ENCODE results near the gene GPRIN1.

GPRIN1 gene

GRCh38 chr5:176653401-176654385, 43.7 kb upstream of the GPRIN1 start:
- no peak overlapping the region for H3K4me2 ChIP-seq (ENCODE audit: low read depth, low read length, poor library complexity, severe bottlenecking)
- H3K27me3 ChIP-seq (ENCODE audit: low read length), result no peaks in the 10 kb centered on the region
- H3K27ac ChIP-seq (ENCODE audit: low read depth, low read length), result no peak overlapping the region
- H3K79me2 ChIP-seq (ENCODE audit: insufficient read depth, low read length), result no peaks in the 10 kb centered on the region
- H3K36me3 ChIP-seq (ENCODE audit: low read length), result no peaks in the 10 kb centered on the region
- no peak overlapping the region for H3K4me3 ChIP-seq (ENCODE audit: insufficient read depth, low read length, poor library complexity, severe bottlenecking)
- H3K9me3 ChIP-seq (ENCODE audit: insufficient read depth, low read length), result no peaks in the 10 kb centered on the region
- TF ChIP-seq CTCF (IDR thresholded peaks at IDR 0.05; ENCODE audit: insufficient read depth, low read length, poor library complexity, severe bottlenecking), result no peak
- TF ChIP-seq EZH2phosphoT487 (conservative IDR thresholded peaks at IDR 0.05; ENCODE audit: low read length), result no peak
- no peaks in the 10 kb centered on the region for H4K20me1 ChIP-seq (ENCODE audit: low read depth, low read length)
- H3K9me2 ChIP-seq (replicated peaks; ENCODE audit: insufficient read depth, low read length), result no peaks in the 10 kb centered on the region
- H3F3A ChIP-seq (ENCODE audit: insufficient read depth), result 0 out of 2 replicates have a peak, but pooled peaks cover 3% of the 10 kb centered on the region
- no peak overlapping the region for H2AFZ ChIP-seq (ENCODE audit: low read depth, low read length, severe bottlenecking)
- no peak overlapping the region for H3K9ac ChIP-seq (ENCODE audit: low read length)

- Histone ChIP-seq H3K27me3 (ENCODE audit: low read length) (no peaks in the 10 kb centered on the region), H4K20me1 (ENCODE audit: low read depth, low read length) (no peaks in the 10 kb centered on the region)
- no peak for TF ChIP-seq CTCF (IDR thresholded peaks at IDR 0.05; ENCODE audit: insufficient read depth, low read length, poor library complexity, severe bottlenecking)
- no peak for TF ChIP-seq EZH2phosphoT487 (conservative IDR thresholded peaks at IDR 0.05; ENCODE audit: low read length)
These were observed 42.2 kb upstream of the GPRIN1 start for GRCh38 chr5:176652136-176652535.

GRCh38 chr5:176651472-176651980, 41.6 kb upstream of the GPRIN1 start:
- Histone ChIP-seq H3K4me3 (ENCODE audit: insufficient read depth, low read length, poor library complexity, severe bottlenecking) (no peak overlapping the region), H3K27me3 (ENCODE audit: low read length) (no peaks in the 10 kb centered on the region), H2AFZ (ENCODE audit: low read depth, low read length, severe bottlenecking) (no peak overlapping the region), H3K36me3 (ENCODE audit: low read length) (no peaks in the 10 kb centered on the region), H3K27ac (ENCODE audit: low read depth, low read length) (no peak overlapping the region), H3F3A (ENCODE audit: insufficient read depth) (0 out of 2 replicates have a peak, but pooled peaks cover 4% of the 10 kb centered on the region), H3K9me2 (replicated peaks; ENCODE audit: insufficient read depth, low read length) (no peaks in the 10 kb centered on the region), H3K9me3 (ENCODE audit: insufficient read depth, low read length) (no peaks in the 10 kb centered on the region), H4K20me1 (ENCODE audit: low read depth, low read length) (no peaks in the 10 kb centered on the region), H3K4me2 (ENCODE audit: low read depth, low read length, poor library complexity, severe bottlenecking) (no peak overlapping the region), H3K79me2 (ENCODE audit: insufficient read depth, low read length) (no peaks in the 10 kb centered on the region), H3K9ac (ENCODE audit: low read length) (no peak overlapping the region)
- no peak for TF ChIP-seq EZH2phosphoT487 (conservative IDR thresholded peaks at IDR 0.05; ENCODE audit: low read length)
- TF ChIP-seq CTCF (IDR thresholded peaks at IDR 0.05; ENCODE audit: insufficient read depth, low read length, poor library complexity, severe bottlenecking), result no peak

More at GRCh38 chr5:176652136-176652535, 42.2 kb upstream of the GPRIN1 start:
- no peak overlapping the region for H3K4me2 ChIP-seq (ENCODE audit: low read depth, low read length, poor library complexity, severe bottlenecking)
- no peak overlapping the region for H2AFZ ChIP-seq (ENCODE audit: low read depth, low read length, severe bottlenecking)
- no peak overlapping the region for H3K9ac ChIP-seq (ENCODE audit: low read length)
- no peak overlapping the region for H3K4me3 ChIP-seq (ENCODE audit: insufficient read depth, low read length, poor library complexity, severe bottlenecking)
- H3K79me2 ChIP-seq (ENCODE audit: insufficient read depth, low read length), result no peaks in the 10 kb centered on the region
- no peak overlapping the region for H3K27ac ChIP-seq (ENCODE audit: low read depth, low read length)
- H3F3A ChIP-seq (ENCODE audit: insufficient read depth), result 0 out of 2 replicates have a peak, but pooled peaks cover 4% of the 10 kb centered on the region
- H3K9me3 ChIP-seq (ENCODE audit: insufficient read depth, low read length), result no peaks in the 10 kb centered on the region
- no peaks in the 10 kb centered on the region for H3K36me3 ChIP-seq (ENCODE audit: low read length)
- H3K9me2 ChIP-seq (replicated peaks; ENCODE audit: insufficient read depth, low read length), result no peaks in the 10 kb centered on the region

All from SU-DHL-6 (cell line).